GM19328 (cell line): ENCODE data around the gene ARVCF.

Source experiments
- ATAC-seq: cut with Tn5 transposase; IDR thresholded peaks from one replicate; pipeline ENCODE4 v1.9.1; 2021; ENCODE audit warnings: mild to moderate bottlenecking, moderate library complexity; ENCODE audit not compliant: unreplicated experiment

The ARVCF gene

DNA sequence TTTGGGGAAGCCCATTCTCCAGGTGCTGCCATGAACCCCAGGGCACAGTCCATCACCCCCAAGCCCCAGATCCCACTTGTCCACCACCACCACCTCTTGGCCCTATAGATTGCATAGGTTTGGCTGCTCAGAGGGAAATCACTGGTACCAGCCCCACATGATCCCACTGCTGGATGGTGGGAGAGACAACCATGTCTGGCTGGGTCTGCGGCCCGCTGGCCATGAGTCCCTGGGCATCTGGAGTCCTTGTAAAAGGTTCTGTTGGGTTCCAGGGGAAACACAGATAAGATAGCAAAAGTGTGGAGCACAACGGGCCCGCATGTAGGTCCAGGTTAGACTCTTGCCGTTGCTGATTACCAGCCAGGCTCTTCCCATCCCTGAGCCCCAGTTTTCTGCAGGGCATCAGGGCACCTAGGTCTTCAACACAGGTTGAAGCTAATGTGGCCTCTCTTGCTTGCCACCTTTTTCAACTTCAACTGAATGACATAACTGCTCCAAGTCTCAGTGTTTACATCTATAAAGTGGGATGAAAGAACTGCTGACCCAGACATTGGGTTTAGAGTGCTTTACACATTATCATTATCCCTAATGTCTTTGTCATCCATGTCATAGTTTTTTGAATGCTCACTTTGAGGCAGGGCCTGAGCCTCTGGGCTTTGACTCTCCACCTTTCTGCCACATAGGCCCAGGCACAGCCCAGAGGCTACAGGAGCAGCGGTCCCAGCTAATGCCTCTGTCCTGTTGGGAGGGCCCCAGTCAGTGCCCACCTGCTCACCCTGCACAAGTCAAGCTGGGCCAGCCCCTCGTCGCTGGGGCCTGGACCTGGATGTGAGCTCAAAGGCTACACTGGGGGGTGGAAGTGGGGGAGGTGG lies 3.3 kb upstream of the ARVCF start:
- no peak for ATAC-seq

GRCh38 chr22:20018001-20018400 lies 1.4 kb upstream of the ARVCF start:
- ATAC-seq, result no peak

GRCh38 chr22:20017622-20017958 lies 967 bp upstream of the ARVCF start:
- ATAC-seq, result no peak

GRCh38 chr22:20015971-20016733 lies 471 bp downstream of the ARVCF start:
- ATAC-seq, result peak; percentile 2

- no peak for ATAC-seq
Observed at GRCh38 chr22:20015187-20015625, 1.4 kb downstream of the ARVCF start.

DNA sequence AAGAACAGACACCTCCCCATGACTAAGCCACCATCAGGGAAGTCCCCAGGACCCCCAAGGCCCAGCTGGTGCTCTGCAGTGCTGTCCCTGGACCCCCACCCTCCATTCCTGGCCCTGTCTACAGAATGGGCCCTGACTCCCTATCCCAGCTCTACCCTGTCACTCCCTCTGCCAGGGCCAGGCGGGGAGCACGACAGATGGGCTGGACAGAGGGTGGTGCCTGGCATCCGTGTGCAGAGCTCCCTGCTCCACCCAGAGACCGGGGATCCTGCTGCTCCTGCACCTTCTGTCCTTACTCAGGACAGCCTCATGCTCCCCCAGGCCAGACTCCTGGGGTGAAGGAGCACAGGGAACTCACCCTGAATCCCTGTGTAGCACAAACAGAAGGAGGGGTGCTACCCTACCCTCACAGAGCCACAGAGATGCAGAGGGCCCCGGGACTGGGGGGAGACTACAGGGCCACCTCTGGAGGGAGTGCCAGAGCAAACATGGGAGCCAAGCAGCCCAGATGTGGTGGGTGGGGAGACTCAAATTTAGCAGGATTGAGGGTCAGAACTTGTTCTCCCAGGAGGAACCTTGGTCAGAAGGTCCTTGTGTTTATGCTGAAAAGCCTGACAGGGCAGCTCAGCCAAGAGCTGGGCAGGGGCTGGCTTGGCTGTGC lies 2.0 kb downstream of the ARVCF start:
- no peak for ATAC-seq

DNA sequence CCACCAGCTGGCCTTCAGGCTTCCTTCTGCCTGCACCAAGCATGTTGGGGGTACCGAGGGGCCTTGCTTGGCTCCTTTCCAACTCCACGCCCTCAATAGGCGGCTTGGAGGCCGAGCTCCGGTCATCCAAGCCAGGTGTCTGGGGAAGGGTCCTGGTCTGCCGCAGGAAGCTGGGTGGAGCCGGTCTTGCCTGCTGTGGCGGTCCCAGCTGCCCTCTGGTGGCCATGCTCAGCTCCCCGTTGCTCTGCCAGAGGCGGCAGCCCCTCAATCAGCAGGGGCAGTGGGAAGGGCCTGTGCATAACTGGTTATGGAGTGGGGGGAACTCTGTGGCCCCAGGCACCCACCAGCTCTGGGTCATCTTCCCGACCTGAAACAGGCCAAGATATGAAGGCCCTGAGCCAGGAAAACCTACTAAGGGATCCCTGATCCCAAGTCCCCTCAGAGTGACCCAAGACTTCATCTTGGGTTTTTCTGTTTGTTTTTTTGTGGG lies 3.2 kb downstream of the ARVCF start:
- no peak for ATAC-seq

GRCh38 chr22:20012741-20013331 lies 3.8 kb downstream of the ARVCF start:
- ATAC-seq, result no peak

- no peak for ATAC-seq
Observed at GRCh38 chr22:20011993-20012740, 4.5 kb downstream of the ARVCF start.

DNA sequence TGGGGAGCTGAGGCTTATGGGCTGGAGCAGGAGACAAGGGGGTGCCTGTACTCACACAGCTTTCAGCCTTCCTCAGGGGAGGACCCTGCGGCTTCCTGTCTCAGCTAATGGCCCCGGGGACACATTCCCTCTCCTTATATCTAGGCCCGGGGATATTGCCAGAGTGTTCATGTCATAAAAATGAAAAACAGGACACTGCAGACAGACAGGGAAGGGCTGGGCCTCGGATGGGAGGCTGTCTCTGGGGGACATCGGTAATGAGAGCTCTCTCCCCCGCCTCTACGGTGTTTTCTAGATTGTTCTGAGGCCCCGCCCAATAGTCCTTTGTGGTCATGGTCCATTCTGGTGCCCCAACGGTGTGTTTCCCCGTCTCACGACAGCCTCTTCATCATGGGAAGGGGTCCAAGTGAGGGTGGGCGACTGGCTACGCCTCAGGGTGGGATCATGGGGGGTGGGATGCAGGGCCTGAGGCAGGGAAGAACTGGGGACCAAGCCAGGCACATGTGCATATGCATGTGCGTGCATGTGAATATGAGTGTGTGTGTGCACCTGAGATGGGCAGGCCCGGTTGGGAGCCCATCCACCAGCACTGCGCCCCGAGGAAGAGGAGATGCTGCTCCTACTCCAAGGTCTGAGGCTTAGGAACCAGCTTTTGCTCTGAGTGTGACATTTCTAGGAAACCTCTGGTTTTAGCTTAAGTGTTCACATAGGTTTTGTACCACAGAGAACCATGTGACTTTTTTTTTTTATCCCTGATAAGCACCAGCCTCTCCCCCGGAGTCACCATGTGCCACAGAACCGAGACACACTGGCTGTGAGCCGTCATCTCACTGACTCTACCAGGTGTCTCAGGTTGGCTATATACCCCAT lies 5.3 kb downstream of the ARVCF start:
- ATAC-seq, result no peak

GRCh38 chr22:20010307-20011122 lies 6.1 kb downstream of the ARVCF start:
- ATAC-seq, result no peak

- no peak for ATAC-seq
Observed at GRCh38 chr22:20009582-20010306, 6.9 kb downstream of the ARVCF start.

- no peak for ATAC-seq
Observed at GRCh38 chr22:20009018-20009491, 7.6 kb downstream of the ARVCF start.

- no peak for ATAC-seq
Observed at GRCh38 chr22:20008221-20008995, 8.2 kb downstream of the ARVCF start.

GRCh38 chr22:20004464-20004863 lies 12.2 kb downstream of the ARVCF start:
- ATAC-seq, result no peak

DNA sequence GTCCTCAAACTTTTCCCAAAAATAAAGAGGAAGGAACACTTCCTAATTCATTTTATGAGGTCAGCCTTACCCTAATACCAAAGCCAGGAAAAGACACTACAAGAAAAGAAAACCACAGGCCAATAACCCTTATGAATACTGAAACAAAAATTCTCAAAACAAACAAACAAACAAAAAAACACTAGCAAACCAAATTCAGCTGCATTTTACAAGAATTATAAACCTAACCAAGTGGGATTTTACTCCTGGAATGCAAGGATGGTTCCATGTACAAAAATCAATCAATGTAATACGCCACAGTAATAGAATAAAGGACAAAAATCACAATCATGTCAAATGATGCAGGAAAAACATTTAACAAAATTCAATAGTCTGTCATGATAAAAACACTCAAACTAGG lies 13.3 kb downstream of the ARVCF start:
- no peak for ATAC-seq

GRCh38 chr22:20002636-20003035 lies 14.0 kb downstream of the ARVCF start:
- no peak for ATAC-seq
